Loucy (cell line): ENCODE results near the gene SQOR.

Experiments
- H2AFZ ChIP-seq: fragments of 200-600 bp; sonication (generic); 2 replicates; pipeline ENCODE4 v1.6.0; 2016; ENCODE audit warnings: antibody characterized with exemption, mild to moderate bottlenecking, low read length, moderate library complexity
- H3F3A ChIP-seq: fragments of 200-600 bp; 2 replicates; pipeline ENCODE4 v1.6.0; 2016; ENCODE audit warnings: antibody characterized with exemption, low read depth, mild to moderate bottlenecking
- H3K27me3 ChIP-seq: fragments of 200-600 bp; sonication (generic); 2 replicates; pipeline ENCODE4 v1.6.1; 2014; ENCODE audit warnings: low read length, mild to moderate bottlenecking; ENCODE audit not compliant: insufficient read depth, poor library complexity, severe bottlenecking
- H3K36me3 ChIP-seq: fragments of 200-600 bp; sonication (generic); 2 replicates; pipeline ENCODE4 v1.6.1; 2016; ENCODE audit warnings: low read length; ENCODE audit not compliant: insufficient read depth
- H3K4me1 ChIP-seq: fragments of 200-600 bp; sonication (generic); 2 replicates; pipeline ENCODE4 v1.5.1; 2014; ENCODE audit warnings: low read length, mild to moderate bottlenecking; ENCODE audit not compliant: insufficient read depth, poor library complexity, severe bottlenecking
- H3K4me2 ChIP-seq: fragments of 200-600 bp; sonication (generic); 2 replicates; pipeline ENCODE4 v1.6.0; 2014; ENCODE audit warnings: antibody characterized with exemption, low read length, low read depth, mild to moderate bottlenecking; ENCODE audit not compliant: poor library complexity, severe bottlenecking
- H3K4me3 ChIP-seq: fragments of 200-600 bp; sonication (generic); 2 replicates; pipeline ENCODE4 v1.5.1; 2014; ENCODE audit warnings: low read length, mild to moderate bottlenecking, mixed read lengths; ENCODE audit not compliant: poor library complexity, severe bottlenecking
- H3K79me2 ChIP-seq: fragments of 200-600 bp; sonication (generic); 2 replicates; pipeline ENCODE4 v1.6.1; 2014; ENCODE audit warnings: low read length; ENCODE audit not compliant: insufficient read depth
- H3K9ac ChIP-seq: fragments of 200-600 bp; sonication (generic); 2 replicates; pipeline ENCODE4 v1.6.0; 2014; ENCODE audit warnings: mild to moderate bottlenecking, low read depth, low read length, moderate library complexity; ENCODE audit not compliant: poor library complexity, severe bottlenecking
- H3K9me2 ChIP-seq: fragments of 200-600 bp; sonication (generic); replicated peaks from 2 replicates; pipeline ENCODE4 v1.6.1; 2016; ENCODE audit warnings: low read depth, low read length, mixed read lengths
- H3K9me3 ChIP-seq: fragments of 200-600 bp; sonication (generic); 2 replicates; pipeline ENCODE4 v1.6.1; 2014; ENCODE audit warnings: mild to moderate bottlenecking, antibody characterized with exemption, low read length, low read depth; ENCODE audit not compliant: insufficient read depth
- H4K20me1 ChIP-seq: fragments of 200-600 bp; sonication (generic); 2 replicates; pipeline ENCODE4 v1.6.0; 2014; ENCODE audit warnings: antibody characterized with exemption, low read length, mild to moderate bottlenecking; ENCODE audit not compliant: insufficient read depth, poor library complexity, severe bottlenecking
- CTCF ChIP-seq: fragments of 200-600 bp; sonication (generic); conservative IDR thresholded peaks from 2 replicates; pipeline ENCODE4 v1.5.1; 2014; ENCODE audit warnings: mild to moderate bottlenecking, antibody characterized with exemption, low read length
- EZH2phosphoT487 ChIP-seq: fragments of 200-600 bp; IDR thresholded peaks from 2 replicates; pipeline ENCODE4 v1.6.1; 2018; ENCODE audit warnings: antibody characterized with exemption, mild to moderate bottlenecking, moderate library complexity, borderline replicate concordance

Gene SQOR

GRCh38 chr15:45669422-45669821 lies 34.6 kb downstream of the SQOR start:
- no peak overlapping the region for H2AFZ ChIP-seq
- no peaks in the 10 kb centered on the region for H3K9me3 ChIP-seq
- no peaks in the 10 kb centered on the region for H3K9me2 ChIP-seq
- no peaks in the 10 kb centered on the region for H3K36me3 ChIP-seq
- H3K27me3 ChIP-seq = no peaks in the 10 kb centered on the region
- H3K4me1 ChIP-seq = no peaks in the 10 kb centered on the region
- H3K4me3 ChIP-seq = no peak overlapping the region
- H4K20me1 ChIP-seq = no peaks in the 10 kb centered on the region
- no peaks in the 10 kb centered on the region for H3F3A ChIP-seq
- H3K79me2 ChIP-seq = no peaks in the 10 kb centered on the region
- no peak overlapping the region for H3K4me2 ChIP-seq
- H3K9ac ChIP-seq = no peak overlapping the region
- TF ChIP-seq EZH2phosphoT487 = no peak
- no peak for TF ChIP-seq CTCF

- TF ChIP-seq EZH2phosphoT487 (no peak), CTCF (no peak)
- no peaks in the 10 kb centered on the region for H4K20me1 ChIP-seq
Observed at GRCh38 chr15:45670091-45670490, 35.3 kb downstream of the SQOR start.

GRCh38 chr15:45670511-45670910 lies 35.7 kb downstream of the SQOR start:
- Histone ChIP-seq H3K9me2 (no peaks in the 10 kb centered on the region), H3K27me3 (no peaks in the 10 kb centered on the region), H3K9ac (no peak overlapping the region), H3K36me3 (no peaks in the 10 kb centered on the region), H2AFZ (no peak overlapping the region), H3K4me1 (no peaks in the 10 kb centered on the region), H3K4me3 (no peak overlapping the region), H4K20me1 (no peaks in the 10 kb centered on the region), H3K9me3 (no peaks in the 10 kb centered on the region), H3K79me2 (no peaks in the 10 kb centered on the region), H3F3A (no peaks in the 10 kb centered on the region), H3K4me2 (no peak overlapping the region)
- TF ChIP-seq CTCF (no peak), EZH2phosphoT487 (no peak)

More at GRCh38 chr15:45670091-45670490, 35.3 kb downstream of the SQOR start:
- H3F3A ChIP-seq = no peaks in the 10 kb centered on the region
- no peaks in the 10 kb centered on the region for H3K9me3 ChIP-seq
- H3K4me1 ChIP-seq = no peaks in the 10 kb centered on the region
- no peaks in the 10 kb centered on the region for H3K36me3 ChIP-seq
- no peak overlapping the region for H3K9ac ChIP-seq
- H3K4me2 ChIP-seq = no peak overlapping the region
- no peaks in the 10 kb centered on the region for H3K79me2 ChIP-seq
- no peak overlapping the region for H3K4me3 ChIP-seq
- no peaks in the 10 kb centered on the region for H3K9me2 ChIP-seq
- no peaks in the 10 kb centered on the region for H3K27me3 ChIP-seq
- H2AFZ ChIP-seq = no peak overlapping the region
